Measurements from ENCODE around the gene TMEM140.

- no peak for TF ChIP-seq CTCF (conservative IDR thresholded peaks at IDR 0.05)
- no peak for TF ChIP-seq EZH2 (IDR thresholded peaks at IDR 0.05; ENCODE audit: low read depth)
Observed at GRCh38 chr7:135121868-135122267, 26.0 kb upstream of the TMEM140 start.
